Esophagus squamous epithelium (tissue), 4 donors: ENCODE results near the gene TPM1.

ENCODE experiments used
- POLR2A ChIP-seq, 4 donors: fragments of 450-650 bp; IDR thresholded peaks; one replicate each; pipeline ENCODE4 v1.6.1; 2017; ENCODE audit warnings: antibody characterized with exemption in 4 of 4, mild to moderate bottlenecking in 4 of 4, moderate library complexity in 3 of 4
- TF ChIP-seq, protein P1 (sequence below), 6 experiments: fragments of 450-650 bp in 4 of 6; fragments of 200-600 bp in 2 of 6; sonication (generic) in 2 of 6; IDR thresholded peaks; one replicate each; pipeline ENCODE4 v1.5.1; 2016 to 2019; ENCODE audit warnings: antibody characterized with exemption in 6 of 6, mild to moderate bottlenecking in 4 of 6, moderate library complexity in 4 of 6

DNA sequence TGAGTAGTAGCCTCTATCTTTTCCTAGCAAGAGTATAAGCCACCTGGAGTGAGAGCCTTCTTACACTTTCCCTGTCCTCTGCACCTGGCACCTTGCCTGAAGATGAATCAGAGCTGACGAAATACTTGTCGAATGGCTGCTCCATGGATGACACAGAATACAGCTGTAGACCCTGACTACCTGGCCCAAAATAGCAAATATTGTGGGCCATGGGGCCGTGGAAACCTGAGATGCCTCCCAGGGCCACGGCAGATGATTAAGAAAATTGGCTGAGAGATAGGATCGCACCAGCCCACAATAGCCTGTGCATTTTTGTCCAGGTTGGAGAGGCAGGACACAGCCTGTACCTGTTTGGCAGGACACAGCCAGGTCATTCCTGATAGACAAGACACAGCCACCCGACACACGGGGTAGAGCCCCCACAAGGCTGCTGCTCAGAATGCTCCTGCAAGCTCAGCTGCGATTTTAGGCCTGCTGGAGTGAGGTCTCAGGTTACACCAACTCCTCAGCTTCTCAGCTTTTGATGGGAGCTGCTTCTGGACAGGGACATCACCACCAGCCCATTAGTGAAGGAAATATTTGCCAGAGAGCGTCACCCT lies 22.9 kb upstream of the TPM1 start:
- no peak for TF ChIP-seq POLR2A (IDR thresholded peaks at IDR 0.05)
- TF ChIP-seq, protein P1, sequence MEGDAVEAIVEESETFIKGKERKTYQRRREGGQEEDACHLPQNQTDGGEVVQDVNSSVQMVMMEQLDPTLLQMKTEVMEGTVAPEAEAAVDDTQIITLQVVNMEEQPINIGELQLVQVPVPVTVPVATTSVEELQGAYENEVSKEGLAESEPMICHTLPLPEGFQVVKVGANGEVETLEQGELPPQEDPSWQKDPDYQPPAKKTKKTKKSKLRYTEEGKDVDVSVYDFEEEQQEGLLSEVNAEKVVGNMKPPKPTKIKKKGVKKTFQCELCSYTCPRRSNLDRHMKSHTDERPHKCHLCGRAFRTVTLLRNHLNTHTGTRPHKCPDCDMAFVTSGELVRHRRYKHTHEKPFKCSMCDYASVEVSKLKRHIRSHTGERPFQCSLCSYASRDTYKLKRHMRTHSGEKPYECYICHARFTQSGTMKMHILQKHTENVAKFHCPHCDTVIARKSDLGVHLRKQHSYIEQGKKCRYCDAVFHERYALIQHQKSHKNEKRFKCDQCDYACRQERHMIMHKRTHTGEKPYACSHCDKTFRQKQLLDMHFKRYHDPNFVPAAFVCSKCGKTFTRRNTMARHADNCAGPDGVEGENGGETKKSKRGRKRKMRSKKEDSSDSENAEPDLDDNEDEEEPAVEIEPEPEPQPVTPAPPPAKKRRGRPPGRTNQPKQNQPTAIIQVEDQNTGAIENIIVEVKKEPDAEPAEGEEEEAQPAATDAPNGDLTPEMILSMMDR (IDR thresholded peaks at IDR 0.05): no peak
